HG02840 (cell line): ENCODE data around the gene AKNA.
"Not testable (repeated sequence)": the region's sequence is repeated elsewhere in the genome, so short reads cannot be mapped to it uniquely, and the experiment has no call there.

Source experiments
- ATAC-seq: cut with Tn5 transposase; IDR thresholded peaks from one replicate; pipeline ENCODE4 v1.9.1; 2021; ENCODE audit warnings: mild to moderate bottlenecking, moderate library complexity, moderate number of reproducible peaks; ENCODE audit not compliant: unreplicated experiment, low FRiP score

The AKNA gene

GRCh38 chr9:114324965-114325364 is 62.8 kb downstream of the AKNA start:
- not testable (repeated sequence) for ATAC-seq

GRCh38 chr9:114324492-114324891 is 63.3 kb downstream of the AKNA start:
- no peak for ATAC-seq

GRCh38 chr9:114323849-114324248 is 63.9 kb downstream of the AKNA start:
- ATAC-seq, result not testable (repeated sequence)

- ATAC-seq, result not testable (repeated sequence)
Observed at GRCh38 chr9:114322831-114323531, 64.8 kb downstream of the AKNA start, which contains the start of gene ORM1. Gene ORM1, plus strand, starts transcription at chr9:114323098. Its CDS starts 36 bp downstream, at chr9:114323134.

GRCh38 chr9:114322160-114322818 is 65.5 kb downstream of the AKNA start:
- not testable (repeated sequence) for ATAC-seq

- no peak for ATAC-seq
Observed at GRCh38 chr9:114321759-114322158, 66.0 kb downstream of the AKNA start.

GRCh38 chr9:114320710-114321109 is 67.1 kb downstream of the AKNA start:
- ATAC-seq, result not testable (repeated sequence)

- no peak for ATAC-seq
Observed at GRCh38 chr9:114319147-114319546, 68.6 kb downstream of the AKNA start.

GRCh38 chr9:114318416-114318815 is 69.4 kb downstream of the AKNA start:
- ATAC-seq, result no peak

- no peak for ATAC-seq
Observed at GRCh38 chr9:114317665-114318357, 70.0 kb downstream of the AKNA start.

- ATAC-seq, result no peak
Observed at GRCh38 chr9:114316605-114317230, 71.1 kb downstream of the AKNA start.

- no peak for ATAC-seq
Observed at GRCh38 chr9:114315723-114316363, 71.9 kb downstream of the AKNA start.

GRCh38 chr9:114314881-114315722 is 72.7 kb downstream of the AKNA start:
- ATAC-seq, result no peak

- ATAC-seq, result no peak
Observed at GRCh38 chr9:114314256-114314867, 73.4 kb downstream of the AKNA start.

GRCh38 chr9:114313186-114313585 is 74.6 kb downstream of the AKNA start:
- no peak for ATAC-seq

- no peak for ATAC-seq
Observed at GRCh38 chr9:114312513-114312875, 75.3 kb downstream of the AKNA start.

- no peak for ATAC-seq
Observed at GRCh38 chr9:114311571-114312512, 75.9 kb downstream of the AKNA start.
